ENCODE results near the gene KDM7A.

Gene KDM7A

DNA sequence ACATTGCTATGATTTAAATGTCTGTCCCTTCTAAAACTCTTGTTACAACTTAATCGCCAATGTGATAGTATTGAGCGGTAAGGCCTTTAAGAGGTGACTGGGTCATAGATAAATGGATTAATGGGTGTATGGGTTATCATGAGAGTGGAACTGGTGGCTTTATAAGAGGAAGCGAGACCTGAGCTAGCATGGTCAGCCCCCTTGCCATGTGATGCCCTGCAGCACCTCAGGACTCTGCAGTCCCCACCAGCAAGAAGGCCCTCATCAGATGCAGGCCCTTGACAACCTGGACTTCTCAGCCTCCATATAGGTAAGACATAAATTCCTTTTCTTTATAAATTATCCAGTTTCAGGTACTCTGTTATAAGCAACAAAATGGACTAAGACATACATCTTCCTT is 129.6 kb downstream of the KDM7A start:
- no peak for ATAC-seq
- TF ChIP-seq OSR1 (CRISPR knock-in tag; IDR thresholded peaks at IDR 0.05) (no peak), ISL1 (CRISPR knock-in tag; IDR thresholded peaks at IDR 0.05) (no peak), CSDC2 (CRISPR knock-in tag; IDR thresholded peaks at IDR 0.05) (no peak), ZNF565 (CRISPR knock-in tag; conservative IDR thresholded peaks at IDR 0.05; ENCODE audit: low read depth) (no peak), ESRRG (CRISPR knock-in tag; IDR thresholded peaks at IDR 0.05) (no peak), RARB (CRISPR knock-in tag; IDR thresholded peaks at IDR 0.05) (no peak), BACH2 (CRISPR knock-in tag; IDR thresholded peaks at IDR 0.05; ENCODE audit: borderline replicate concordance) (no peak)
- TF ChIP-seq, protein P1, sequence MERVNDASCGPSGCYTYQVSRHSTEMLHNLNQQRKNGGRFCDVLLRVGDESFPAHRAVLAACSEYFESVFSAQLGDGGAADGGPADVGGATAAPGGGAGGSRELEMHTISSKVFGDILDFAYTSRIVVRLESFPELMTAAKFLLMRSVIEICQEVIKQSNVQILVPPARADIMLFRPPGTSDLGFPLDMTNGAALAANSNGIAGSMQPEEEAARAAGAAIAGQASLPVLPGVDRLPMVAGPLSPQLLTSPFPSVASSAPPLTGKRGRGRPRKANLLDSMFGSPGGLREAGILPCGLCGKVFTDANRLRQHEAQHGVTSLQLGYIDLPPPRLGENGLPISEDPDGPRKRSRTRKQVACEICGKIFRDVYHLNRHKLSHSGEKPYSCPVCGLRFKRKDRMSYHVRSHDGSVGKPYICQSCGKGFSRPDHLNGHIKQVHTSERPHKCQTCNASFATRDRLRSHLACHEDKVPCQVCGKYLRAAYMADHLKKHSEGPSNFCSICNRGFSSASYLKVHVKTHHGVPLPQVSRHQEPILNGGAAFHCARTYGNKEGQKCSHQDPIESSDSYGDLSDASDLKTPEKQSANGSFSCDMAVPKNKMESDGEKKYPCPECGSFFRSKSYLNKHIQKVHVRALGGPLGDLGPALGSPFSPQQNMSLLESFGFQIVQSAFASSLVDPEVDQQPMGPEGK (CRISPR knock-in tag; IDR thresholded peaks at IDR 0.05; ENCODE audit: borderline replicate concordance): no peak
- TF ChIP-seq, protein P2, sequence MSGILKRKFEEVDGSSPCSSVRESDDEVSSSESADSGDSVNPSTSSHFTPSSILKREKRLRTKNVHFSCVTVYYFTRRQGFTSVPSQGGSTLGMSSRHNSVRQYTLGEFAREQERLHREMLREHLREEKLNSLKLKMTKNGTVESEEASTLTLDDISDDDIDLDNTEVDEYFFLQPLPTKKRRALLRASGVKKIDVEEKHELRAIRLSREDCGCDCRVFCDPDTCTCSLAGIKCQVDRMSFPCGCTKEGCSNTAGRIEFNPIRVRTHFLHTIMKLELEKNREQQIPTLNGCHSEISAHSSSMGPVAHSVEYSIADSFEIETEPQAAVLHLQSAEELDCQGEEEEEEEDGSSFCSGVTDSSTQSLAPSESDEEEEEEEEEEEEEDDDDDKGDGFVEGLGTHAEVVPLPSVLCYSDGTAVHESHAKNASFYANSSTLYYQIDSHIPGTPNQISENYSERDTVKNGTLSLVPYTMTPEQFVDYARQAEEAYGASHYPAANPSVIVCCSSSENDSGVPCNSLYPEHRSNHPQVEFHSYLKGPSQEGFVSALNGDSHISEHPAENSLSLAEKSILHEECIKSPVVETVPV (CRISPR knock-in tag; IDR thresholded peaks at IDR 0.05): no peak
- TF ChIP-seq, protein P3, sequence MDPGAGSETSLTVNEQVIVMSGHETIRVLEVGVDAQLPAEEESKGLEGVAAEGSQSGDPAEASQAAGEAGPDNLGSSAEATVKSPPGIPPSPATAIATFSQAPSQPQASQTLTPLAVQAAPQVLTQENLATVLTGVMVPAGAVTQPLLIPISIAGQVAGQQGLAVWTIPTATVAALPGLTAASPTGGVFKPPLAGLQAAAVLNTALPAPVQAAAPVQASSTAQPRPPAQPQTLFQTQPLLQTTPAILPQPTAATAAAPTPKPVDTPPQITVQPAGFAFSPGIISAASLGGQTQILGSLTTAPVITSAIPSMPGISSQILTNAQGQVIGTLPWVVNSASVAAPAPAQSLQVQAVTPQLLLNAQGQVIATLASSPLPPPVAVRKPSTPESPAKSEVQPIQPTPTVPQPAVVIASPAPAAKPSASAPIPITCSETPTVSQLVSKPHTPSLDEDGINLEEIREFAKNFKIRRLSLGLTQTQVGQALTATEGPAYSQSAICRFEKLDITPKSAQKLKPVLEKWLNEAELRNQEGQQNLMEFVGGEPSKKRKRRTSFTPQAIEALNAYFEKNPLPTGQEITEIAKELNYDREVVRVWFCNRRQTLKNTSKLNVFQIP (CRISPR knock-in tag; IDR thresholded peaks at IDR 0.05; ENCODE audit: borderline replicate concordance, low read depth): no peak

DNA sequence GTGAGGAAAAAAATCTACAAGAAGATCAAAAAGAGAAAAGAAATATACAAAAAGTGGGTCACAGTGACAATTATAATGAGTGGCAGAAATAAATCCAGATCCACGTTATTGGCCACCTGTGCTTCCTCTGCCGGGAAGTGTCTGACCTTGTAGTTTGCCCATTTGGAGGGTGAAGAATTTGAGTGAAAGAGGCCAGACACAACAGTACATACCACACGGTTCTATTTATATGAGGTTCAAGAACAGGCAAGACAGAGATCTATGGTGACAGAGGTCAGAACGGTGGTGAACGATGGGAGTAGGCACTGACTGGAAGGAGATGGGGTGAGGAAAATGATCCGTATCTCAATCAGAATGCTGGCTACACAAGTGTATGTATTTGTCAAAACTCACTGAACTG is 131.1 kb downstream of the KDM7A start:
- no peak for ATAC-seq
- no peak for TF ChIP-seq ZNF565 (CRISPR knock-in tag; conservative IDR thresholded peaks at IDR 0.05; ENCODE audit: low read depth)
- TF ChIP-seq BACH2 (CRISPR knock-in tag; IDR thresholded peaks at IDR 0.05; ENCODE audit: borderline replicate concordance): no peak
- no peak for TF ChIP-seq ESRRG (CRISPR knock-in tag; IDR thresholded peaks at IDR 0.05)
- no peak for TF ChIP-seq ZNF70 (CRISPR knock-in tag; IDR thresholded peaks at IDR 0.05)
- TF ChIP-seq, protein P2 (CRISPR knock-in tag; IDR thresholded peaks at IDR 0.05): no peak
- TF ChIP-seq, protein P1 (CRISPR knock-in tag; IDR thresholded peaks at IDR 0.05; ENCODE audit: borderline replicate concordance): no peak
- TF ChIP-seq TCF4 (CRISPR knock-in tag; IDR thresholded peaks at IDR 0.05; ENCODE audit: borderline replicate concordance): no peak

DNA sequence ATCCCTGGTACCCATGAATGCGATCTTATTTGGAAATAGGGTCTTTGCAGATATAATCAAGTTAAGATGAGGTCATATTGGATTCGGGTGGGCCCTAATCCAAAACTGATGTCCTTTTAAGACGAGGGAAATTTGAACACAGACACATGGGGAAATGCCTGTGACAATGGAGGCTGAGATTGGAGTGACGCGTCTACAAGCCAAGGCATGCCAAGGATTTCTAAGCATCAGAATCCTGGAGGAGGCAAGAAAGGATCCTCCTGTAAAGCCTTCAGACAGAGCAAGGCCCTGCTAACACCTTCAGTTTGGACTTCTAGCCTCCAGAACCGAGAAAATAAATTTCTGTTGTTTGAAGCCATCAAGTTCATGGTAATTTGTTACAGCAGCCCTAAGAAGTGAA is 132.5 kb downstream of the KDM7A start:
- ATAC-seq: no peak
- TF ChIP-seq CSDC2 (CRISPR knock-in tag; IDR thresholded peaks at IDR 0.05) (no peak), PPARA (CRISPR knock-in tag; IDR thresholded peaks at IDR 0.05; ENCODE audit: borderline replicate concordance) (no peak), TCF4 (CRISPR knock-in tag; IDR thresholded peaks at IDR 0.05; ENCODE audit: borderline replicate concordance) (no peak), ZFP30 (CRISPR knock-in tag; IDR thresholded peaks at IDR 0.05) (no peak), OSR1 (CRISPR knock-in tag; IDR thresholded peaks at IDR 0.05) (no peak), ARNTL (CRISPR knock-in tag; IDR thresholded peaks at IDR 0.05; ENCODE audit: borderline replicate concordance, low read depth) (no peak), ZNF565 (CRISPR knock-in tag; conservative IDR thresholded peaks at IDR 0.05; ENCODE audit: low read depth) (no peak), RARB (CRISPR knock-in tag; IDR thresholded peaks at IDR 0.05) (no peak), ZC3H10 (CRISPR knock-in tag; IDR thresholded peaks at IDR 0.05) (no peak), SNAI2 (CRISPR knock-in tag; IDR thresholded peaks at IDR 0.05) (no peak), TOX (CRISPR knock-in tag; IDR thresholded peaks at IDR 0.05; ENCODE audit: borderline replicate concordance) (no peak), BACH2 (CRISPR knock-in tag; IDR thresholded peaks at IDR 0.05; ENCODE audit: borderline replicate concordance) (no peak), ISL1 (CRISPR knock-in tag; IDR thresholded peaks at IDR 0.05) (no peak)
- TF ChIP-seq, protein P2 (CRISPR knock-in tag; IDR thresholded peaks at IDR 0.05): no peak
- TF ChIP-seq, protein P1 (CRISPR knock-in tag; IDR thresholded peaks at IDR 0.05; ENCODE audit: borderline replicate concordance): no peak
- TF ChIP-seq, protein P3 (CRISPR knock-in tag; IDR thresholded peaks at IDR 0.05; ENCODE audit: borderline replicate concordance, low read depth): no peak

Data from SK-N-SH treated with all-trans-retinoic acid at 6 μM for 48 hours (cell line).